Limb (tissue), 2 donors: ENCODE measurements around the gene DDB1.
A peak's percentile ranks its signal among the peaks of the same experiment; 100 is the strongest.
"Not testable (repeated sequence)": the region's sequence is repeated elsewhere in the genome, so short reads cannot be mapped to it uniquely, and the experiment has no call there.

Source experiments
- DNase-seq, 2 donors: peaks; one replicate each; pipeline ENCODE4 v3.0.0-alpha.2; 2016; ENCODE audit errors: extremely low spot score in 2 of 2

DDB1 gene

DNA sequence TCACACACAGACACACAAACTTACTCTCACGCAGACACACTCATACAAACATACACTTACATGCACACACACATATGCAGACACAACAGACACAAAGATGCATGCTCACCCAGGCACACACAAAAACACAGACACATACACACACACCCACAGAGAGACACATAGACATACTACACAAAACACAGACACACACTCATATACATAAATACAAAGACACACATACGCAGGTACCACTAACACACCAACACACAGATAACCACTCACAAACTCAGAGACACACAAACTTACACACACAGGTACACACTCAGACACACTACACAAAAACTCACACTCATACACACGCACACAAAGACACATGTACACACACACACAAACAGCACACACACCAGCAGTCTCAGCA, 60.2 kb downstream of the DDB1 start:
- DNase-seq: no peak

DNA sequence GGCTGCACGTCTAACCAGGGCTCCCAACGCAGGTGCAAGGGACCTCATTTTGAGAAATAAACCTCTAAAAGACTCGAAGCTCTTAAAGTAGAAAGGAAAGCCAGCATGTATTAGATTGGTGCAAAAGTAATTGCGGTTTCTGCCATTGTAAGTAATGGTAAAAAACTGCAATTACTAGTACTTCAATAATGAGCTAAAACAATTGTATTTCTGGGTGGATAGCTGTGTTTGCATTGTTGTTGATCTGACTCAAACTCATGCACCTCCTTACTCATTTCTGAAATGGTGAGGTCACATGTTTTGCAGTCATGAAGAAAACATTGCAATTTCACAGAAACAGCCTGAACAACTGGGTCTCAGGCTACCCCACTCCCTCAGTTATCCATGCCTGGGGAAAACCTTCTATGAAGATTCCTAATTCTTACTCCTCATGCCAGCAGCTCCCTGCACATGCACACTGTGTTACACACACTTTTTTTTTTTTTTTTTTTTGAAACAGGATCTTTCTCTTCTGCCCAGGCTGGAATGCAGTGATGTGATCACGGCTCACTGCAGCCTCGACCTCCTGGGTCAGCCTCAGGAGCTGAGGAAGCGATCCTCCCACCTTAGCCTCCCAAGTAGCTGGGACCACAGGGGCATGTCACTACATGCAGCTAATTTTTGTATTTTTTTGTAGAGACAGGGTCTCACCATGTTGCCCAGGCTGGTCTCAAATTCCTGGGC, 62.4 kb downstream of the DDB1 start:
- DNase-seq: no peak

DNA sequence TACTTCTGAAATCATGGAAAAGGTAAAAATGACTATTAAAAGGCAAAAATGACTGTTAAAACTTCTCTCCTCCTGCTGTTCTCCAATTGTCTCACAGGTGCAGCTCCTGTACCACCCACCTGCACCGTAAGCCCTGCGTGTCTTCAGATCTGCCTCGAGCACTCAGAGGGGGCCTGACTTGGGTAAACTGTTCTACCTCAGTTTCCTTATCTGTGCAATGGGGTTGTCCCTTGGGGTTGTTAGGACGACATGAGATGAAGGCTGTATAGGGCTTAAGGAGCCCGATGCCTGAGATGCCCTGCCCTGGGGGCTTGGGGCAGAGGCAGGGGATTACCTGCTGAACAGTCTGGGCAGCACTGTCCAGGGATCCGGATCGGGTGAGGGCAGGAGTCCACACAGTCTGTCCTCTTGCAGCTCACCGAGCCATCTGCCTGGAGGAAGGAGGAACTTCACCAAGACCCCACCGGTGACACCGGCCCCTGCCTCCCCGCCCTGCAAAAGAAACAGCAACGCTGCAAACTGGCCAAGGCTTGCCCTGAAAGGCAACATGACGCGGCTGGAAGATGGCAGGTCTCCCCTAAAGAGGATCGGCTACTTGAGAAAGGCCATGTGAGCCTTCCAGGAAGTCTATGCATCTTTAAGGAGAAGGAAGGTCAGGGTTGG, 64.2 kb downstream of the DDB1 start:
- no peak for DNase-seq

DNA sequence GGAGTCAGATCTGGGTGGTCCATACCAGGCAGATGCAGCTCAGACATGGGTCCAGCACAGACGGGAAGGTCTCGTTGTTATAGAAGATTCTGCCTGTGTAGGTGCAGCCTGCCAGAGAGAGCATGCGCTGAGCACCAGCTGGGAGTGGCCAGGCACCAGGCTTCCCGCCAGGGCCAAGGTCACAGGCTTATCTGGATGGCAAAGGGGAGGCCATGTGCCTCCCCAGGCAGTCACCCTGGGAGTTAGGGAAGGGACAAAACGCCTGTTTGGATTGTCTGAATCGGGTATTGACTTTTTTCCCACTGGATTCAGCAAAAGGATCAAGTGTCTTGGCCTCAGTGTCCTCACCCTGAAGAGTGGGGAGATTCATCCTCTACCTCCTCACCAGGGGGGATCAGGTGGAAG, 65.5 kb downstream of the DDB1 start:
- DNase-seq: no peak

DNA sequence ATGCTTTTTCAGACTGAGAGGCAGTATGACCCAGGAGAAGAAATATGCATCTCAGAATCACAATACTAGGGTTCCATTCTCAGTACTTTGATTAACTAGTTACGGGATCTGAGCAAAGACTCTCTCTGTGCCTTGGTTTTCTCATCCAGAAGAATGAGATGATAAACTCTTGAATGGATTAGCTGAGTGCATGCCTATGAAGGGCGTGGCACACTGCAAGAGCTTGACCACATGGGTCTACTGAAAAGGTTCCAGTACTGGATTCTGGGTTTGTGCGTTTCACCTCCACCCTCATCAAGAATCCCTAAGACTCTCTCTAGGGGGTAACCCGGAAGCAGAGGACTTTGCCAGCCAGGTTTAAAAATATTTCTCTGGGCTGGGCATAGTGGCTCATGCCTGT, 66.3 kb downstream of the DDB1 start:
- DNase-seq: no peak

DNA sequence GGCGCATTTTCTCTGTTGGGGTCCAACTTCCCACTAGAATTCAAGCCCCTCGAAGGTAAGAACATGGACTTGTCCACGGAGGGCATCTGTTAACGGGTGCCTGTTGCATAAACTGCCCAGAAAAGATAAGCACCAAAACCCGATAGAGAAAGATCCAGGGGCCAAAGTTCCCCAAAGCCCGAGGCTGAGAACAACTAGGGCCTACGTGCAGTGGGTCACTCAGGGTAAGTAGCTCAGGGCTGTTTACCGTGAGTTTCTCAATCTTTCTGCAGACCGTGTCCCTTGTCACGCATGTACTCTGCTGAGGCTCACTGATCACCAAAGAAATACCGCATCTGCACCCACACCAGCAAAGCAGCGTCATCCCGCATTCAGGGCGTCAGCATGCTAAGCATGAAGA, 67.5 kb downstream of the DDB1 start:
- no peak for DNase-seq

DNA sequence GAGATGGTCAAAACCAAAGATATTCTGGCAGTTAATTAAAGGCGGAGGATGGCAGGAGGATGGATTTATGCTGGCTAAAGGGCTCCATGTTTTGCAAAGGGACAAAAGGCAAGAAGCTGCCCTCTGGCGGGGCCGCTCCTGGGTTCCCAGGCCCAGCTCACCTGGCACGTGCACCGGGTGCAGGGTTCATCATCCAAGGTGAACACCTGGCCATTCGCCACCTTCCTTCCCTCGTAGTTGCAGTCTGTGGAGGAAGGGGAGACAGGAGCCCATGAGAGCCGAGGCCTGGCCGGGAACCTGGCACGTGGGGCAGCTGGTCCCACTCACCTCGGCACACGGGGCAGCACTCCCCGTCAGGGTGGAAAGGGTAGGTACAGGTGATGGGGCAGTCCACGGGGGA, 68.1 kb downstream of the DDB1 start:
- DNase-seq: no peak

DNA sequence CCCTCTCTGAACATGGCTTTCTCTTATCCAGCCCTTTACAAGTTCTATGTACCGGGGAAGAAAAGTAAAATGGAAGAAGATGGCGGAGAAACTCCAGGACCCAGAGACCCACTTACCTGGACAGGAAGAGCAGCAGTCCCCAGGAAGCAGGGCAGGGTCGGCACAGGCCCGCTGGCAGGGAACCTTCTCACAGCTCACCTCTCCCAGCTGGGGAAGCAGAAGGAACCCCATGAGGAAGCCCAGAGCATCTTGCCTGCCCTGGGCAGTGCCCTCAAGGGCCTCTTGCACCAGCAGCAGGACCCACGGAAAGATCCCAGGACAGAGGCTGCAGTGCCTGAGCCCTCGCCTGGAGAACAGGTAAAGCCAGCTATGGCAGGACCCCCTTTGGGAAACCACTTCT, 68.5 kb downstream of the DDB1 start:
- no peak for DNase-seq

DNA sequence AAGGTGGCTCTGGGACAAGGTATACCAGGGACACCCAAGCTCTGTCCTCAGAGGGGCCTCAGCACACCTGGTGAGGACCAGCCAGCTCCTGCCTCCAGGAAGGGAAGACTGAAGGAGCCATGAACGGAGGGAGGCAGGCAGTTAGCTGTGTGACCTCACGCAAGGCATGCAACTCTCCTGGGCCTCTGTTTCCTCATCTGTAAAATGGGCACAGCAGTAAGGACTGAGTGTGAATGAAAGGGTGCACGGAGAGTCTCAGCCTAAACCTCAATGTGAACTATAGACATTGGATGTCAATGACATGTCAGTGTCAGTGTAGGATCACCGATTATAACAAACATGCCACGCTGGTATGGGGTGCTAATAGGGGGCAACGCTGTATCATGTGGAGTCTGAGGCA, 73.5 kb downstream of the DDB1 start:
- DNase-seq: no peak

DNA sequence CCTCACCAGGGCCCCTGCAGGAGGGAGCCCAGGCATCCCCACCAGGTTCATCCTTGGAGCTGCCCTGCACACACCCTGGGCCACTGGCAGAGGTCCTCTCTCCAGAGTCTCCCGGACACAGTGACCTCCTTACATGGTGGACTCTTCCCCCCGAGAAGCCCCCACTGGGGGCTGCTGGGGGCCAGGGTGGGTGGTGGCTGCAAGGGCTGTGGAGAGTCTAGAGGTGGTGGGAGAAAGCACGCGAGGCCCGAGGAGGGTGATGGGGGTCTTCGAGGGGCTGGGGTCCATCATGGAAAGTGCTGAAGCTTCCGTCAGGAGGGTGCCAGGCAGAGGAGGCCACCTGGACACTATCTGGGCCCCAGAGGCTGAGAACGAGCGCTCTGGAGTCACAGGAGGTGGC, 74.4 kb downstream of the DDB1 start:
- DNase-seq: no peak

DNA sequence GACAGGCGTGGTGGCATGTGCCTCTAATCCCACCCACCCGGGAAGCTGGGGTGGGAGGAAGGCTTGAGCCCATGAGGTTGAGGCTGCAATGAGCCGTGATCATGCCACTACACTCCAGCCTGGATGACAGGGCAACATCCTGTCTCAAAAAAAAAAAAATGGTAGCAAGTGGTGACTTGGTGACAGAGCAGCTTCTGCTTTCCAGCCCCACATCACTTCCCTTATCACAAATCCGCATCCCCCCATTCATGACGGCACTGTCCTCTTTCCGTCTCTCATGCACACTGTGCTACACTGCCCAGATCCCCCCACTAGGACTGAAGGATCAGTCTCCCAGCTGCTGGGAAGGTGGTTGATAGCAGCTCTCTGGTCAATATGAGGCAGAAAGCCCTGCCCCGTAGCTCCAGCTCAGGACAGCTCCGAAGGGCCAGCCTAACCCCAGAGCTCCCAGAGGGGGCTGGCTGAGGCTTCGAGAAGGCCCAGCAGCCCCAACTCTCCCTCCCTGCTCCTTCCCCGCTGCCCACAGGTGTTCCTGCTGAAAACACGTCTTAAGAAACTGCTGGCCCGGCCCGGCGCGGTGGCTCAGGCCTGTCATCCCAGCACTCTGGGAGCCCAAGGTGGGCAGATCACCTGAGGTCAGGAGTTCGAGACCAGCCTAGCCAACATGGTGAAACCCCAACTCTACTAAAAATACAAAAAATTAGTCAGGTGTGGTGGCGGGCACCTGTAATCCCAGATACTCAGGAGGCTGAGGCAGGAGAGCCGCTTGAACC, 76.0 kb downstream of the DDB1 start:
- DNase-seq: no peak

DNA sequence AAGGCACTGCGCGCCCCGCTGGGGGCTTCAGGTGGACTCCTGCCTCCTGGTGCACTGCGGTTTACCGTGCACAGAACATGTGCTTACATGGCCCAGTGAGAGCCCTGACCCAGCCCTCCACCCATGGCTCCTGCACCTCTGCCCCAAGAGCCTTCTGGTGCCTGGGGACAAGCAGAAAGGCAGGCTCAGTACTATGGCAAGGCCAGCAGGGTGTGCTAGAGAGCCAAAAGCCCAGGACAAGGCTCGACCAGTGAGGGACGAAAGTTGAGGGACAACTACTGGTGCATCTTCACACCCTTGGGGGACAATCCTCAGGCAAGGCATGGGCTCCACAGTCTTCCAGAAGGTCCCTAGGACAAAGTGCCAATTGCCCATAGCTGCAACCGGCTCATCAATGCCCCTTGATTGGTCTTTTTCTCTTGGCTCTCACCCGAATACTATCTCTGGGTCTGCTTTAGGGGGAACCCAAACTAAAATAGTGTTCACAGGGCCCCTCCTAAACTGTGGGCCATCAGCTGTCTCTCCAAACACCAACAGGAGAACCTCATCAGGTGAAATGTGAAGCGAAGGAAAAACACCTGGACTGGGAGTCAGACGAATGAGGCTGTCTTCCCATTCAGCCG, 78.4 kb downstream of the DDB1 start:
- DNase-seq: peak; percentile 13 to 49

DNA sequence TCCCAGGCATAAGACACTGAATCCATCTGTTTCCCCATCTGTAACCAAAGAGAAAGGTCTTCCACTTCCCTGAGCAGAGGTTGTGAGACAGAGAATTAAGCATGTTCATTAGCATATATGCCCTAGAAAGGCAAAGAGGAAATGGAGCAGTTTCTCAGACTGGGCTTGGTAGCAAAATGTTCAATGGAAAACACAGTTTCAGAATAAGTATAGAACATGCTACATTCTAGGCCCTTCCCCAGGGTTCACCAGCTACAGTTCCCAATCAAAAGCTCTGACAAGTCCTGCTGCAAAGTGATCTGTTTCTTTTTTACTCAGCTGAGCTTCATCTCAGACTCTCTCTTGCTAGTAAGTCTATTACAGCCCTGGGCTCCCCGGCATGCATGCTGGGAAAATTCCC, 80.6 kb downstream of the DDB1 start:
- not testable (repeated sequence) for DNase-seq

DNA sequence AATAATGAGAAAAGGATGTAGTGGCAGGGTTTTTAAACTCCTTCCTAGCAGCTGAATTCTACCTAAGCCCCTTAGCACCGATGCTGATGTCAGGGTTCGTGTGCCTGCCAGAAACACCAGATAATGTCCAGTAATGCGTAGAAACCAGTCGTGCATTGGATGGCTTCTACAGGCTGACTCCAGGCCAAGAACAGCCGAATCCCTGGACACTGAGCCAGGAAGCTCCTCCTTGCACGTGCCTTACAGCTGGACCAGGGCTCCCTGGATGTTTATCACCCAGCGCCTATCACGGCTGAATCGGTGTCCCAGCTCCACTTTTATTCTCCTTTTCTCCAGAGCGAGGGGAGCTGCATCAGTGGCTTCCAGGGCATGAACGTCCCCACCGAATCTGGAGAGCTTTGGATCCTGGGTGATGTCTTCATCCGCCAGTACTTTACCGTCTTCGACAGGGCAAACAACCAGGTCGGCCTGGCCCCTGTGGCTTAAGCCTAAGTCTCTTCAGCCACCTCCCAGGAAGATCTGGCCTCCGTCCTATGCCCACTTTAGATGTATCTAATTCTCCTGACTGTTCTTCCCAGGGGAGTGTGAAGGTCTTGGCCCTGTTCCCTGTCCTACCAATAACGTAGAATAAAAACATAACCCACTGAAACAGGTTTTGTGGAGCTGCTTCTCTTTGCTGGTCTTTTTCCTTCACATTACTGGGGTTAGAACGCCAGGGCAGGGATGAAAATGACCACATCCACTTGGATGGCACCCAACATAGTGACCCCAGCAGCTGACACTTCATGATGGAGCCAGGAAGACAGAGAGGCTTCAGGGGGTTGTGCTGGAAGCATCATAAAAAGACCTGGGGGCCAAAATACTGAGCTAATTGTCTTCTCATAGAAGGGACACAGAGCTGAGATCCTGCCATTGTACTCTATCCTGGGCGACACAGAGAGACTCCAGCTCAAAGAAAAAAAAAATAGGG, 81.8 kb downstream of the DDB1 start:
- DNase-seq: peak in 1 of 2 donors; percentile 59
